CD4-positive, alpha-beta T cell treated with Interferon gamma for 1 hour (primary cell): Measurements from ENCODE around the gene HNRNPAB.
"Not testable (repeated sequence)": the region's sequence is repeated elsewhere in the genome, so short reads cannot be mapped to it uniquely, and the experiment has no call there.

Source experiments
- DNase-seq: peaks from one replicate; pipeline ENCODE4 v3.0.0-alpha.2; 2020

The HNRNPAB gene

GRCh38 chr5:178213003-178213461 is 8.7 kb downstream of the HNRNPAB start:
- DNase-seq = no peak

DNA sequence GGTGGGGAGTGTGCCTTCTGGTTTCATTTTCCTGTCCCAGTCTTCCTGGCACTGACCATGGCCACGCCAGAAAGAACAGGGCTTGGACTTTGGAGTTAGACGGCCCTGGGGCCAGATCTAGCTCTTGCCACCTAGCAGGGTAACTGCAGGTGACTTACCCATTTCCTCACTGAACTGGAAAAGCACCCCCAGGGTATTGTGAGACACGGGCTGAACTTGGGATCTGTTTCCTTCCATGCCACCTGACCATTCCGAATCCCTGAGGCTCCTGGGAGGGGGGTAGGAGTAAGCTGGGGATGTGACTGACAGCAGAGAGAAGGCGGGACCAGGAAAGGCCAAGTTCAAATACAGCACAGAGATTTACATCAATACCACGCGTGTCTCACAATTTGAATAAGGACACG is 9.4 kb downstream of the HNRNPAB start:
- DNase-seq = no peak

GRCh38 chr5:178214160-178214803 is 9.9 kb downstream of the HNRNPAB start:
- no peak for DNase-seq

- DNase-seq = no peak
These were observed 11.1 kb downstream of the HNRNPAB start for GRCh38 chr5:178215280-178216002.

DNA sequence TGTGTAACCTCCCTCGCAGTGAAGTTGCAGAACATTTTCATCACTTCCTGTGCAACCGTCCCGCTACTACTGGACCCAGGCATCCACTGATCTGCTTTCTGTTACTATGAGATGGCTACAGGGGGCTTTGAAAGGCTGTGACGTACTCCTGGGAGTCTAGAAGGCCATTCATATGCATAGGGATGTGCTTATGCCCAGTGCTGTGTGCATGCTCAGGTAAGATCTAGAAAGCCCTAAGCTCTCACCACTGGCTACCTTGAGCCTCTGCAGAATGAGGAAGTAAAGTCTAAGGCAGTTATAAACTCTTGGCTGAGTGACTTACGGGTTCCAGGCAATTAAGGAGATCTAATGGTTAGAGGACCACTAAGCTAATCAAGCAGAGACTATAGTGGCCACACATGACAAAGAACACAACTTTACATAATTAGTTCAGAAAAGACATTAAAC is 11.8 kb downstream of the HNRNPAB start:
- DNase-seq = no peak

DNA sequence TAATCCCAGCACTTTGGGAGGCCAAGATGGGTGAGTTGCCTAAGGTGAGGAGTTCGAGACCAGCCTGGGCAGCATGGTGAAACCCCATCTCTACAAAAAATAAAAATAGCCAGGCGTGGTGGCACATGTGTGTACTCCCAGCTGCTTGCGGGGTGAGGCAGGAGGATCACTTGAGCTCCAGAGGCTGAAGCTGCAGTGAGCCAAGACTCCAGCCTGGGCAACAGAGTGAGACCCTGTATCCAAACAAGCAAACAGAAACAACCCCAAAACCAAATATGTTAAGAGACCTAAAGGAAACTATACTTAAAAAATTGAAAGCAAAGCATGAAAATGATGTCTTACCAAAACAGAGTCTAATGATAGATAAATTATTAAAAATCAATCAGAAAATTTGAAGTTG is 12.4 kb downstream of the HNRNPAB start:
- no peak for DNase-seq

- no peak for DNase-seq
These were observed 14.0 kb downstream of the HNRNPAB start for GRCh38 chr5:178218237-178218776.

GRCh38 chr5:178218827-178219226 is 14.5 kb downstream of the HNRNPAB start:
- no peak for DNase-seq

DNA sequence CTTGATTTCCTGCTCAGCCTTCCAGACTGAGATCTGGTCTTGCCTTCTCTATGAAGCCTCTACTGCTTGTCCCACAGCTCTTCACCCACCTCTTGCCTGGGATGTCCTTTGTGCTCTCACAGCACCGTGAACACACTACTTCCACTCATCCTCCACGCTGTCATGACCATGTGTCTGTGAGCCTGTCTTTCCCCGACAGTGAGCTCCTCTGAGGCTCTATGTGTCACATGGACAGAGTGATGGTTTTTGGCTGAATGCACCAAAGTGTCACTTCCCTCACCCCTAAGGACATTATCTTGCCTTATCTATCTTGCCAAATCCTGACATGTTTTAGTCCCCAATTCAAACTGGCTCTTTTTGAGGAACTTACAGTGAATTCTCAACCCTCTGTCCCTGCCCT is 16.9 kb downstream of the HNRNPAB start:
- DNase-seq = no peak

DNA sequence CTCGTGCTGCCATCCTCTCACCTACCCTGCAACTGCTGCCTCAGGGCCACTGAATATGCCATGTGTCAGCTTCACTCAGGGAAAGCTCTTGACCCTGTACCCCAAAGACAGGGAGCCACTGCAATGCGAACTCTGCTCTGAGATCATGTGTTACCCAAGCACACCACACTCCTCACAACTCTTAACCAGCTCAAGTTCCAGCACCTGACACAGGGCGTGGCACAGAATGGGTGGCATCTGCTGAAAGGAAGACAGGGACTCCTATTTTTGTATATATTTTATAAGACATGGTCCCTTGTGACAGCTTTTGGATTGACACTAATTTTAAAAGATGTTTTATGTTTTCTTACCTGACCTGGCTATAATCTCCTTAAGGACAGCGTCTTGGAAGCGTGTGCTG is 17.5 kb downstream of the HNRNPAB start:
- DNase-seq = no peak

- no peak for DNase-seq
These were observed 18.0 kb downstream of the HNRNPAB start for GRCh38 chr5:178222292-178222691.

GRCh38 chr5:178223196-178223773 is 19.0 kb downstream of the HNRNPAB start:
- no peak for DNase-seq

- DNase-seq = no peak
These were observed 19.5 kb downstream of the HNRNPAB start for GRCh38 chr5:178223828-178224335.

DNA sequence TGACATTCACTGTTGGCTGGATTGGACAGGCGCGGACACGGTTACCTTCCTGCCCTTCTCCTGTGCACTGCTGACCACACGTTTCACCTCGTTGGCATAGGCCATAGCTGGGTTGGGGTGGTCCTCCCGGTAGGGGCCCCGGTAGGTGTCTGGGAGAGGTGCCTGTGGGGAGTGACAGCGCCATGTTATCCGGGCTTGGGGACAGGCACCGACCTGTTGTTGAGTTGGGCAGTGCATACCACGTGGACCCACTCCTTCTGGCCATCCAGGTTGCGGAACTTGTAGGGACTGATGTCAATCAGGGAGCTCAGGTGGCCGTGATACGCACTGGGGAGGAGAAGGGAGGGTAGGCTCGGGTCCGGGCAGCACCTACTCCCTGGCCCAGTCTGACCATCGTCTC is 20.1 kb downstream of the HNRNPAB start:
- no peak for DNase-seq

GRCh38 chr5:178225174-178225573 is 20.8 kb downstream of the HNRNPAB start:
- DNase-seq = no peak

DNA sequence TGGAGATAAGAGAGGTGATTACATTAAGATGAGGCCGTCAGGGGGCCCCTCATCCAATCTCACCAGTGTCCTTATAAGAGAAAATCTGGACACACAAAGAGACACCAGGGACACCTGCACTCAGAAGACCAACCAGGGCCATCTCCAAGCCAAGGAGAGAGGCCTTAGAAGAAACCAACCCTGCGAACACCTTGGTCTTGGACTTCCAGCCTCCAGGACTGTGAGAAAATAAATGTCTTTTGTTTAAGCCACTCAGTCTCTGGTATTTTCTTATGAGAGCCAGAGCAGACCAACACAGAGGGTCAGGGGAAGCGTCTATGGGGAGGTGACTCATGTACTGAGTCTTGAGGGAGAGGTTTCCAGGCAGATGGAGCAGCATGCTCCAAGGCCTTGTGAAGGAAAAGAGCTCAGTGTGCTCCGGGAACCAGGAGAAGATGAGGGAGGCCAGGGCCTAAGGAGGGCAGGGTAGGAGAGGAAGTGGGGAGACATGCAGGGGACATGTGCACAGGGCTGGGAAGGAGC is 22.9 kb downstream of the HNRNPAB start:
- no peak for DNase-seq

DNA sequence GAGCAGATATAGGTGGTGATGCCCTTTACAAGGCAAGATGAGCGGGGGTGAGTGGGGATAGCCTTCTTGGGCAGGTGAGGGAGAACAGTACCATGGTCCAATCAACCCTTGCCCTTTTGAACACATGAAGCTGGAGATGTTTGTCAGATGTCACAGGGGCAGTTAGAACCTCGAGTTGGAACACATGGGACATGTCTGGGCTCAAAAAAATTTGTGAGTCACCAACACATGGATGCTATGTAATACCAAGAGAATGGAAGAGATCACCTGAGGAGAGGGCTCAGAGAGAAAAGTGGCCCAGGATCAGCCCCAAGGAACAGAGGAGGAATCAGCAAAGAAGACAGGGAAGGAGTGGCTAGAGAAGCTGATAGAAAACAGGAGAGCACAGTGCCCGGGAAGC is 23.6 kb downstream of the HNRNPAB start:
- DNase-seq = no peak

DNA sequence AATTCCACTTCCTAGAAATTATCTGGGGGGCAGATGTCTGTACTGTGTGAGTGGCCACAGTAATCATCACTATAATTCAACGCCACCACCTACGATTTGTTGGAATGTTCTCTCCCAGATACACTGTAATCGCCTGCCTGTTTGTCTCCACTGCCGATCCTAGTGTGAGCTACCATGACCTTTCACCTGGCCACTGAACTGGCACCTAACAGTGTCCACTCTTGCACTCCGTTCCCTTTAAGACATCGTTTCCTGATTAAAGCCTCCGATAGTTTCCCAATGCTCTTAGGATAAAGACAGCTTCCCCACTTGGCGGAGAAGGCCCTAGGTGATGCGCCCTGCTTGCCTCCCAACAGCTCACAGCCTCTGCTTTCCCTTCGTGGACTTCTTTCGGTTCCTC is 24.3 kb downstream of the HNRNPAB start:
- no peak for DNase-seq

GRCh38 chr5:178229111-178229510 is 24.8 kb downstream of the HNRNPAB start:
- DNase-seq = not testable (repeated sequence)

- no peak for DNase-seq
These were observed 25.5 kb downstream of the HNRNPAB start for GRCh38 chr5:178229861-178230260.

- DNase-seq = no peak
These were observed 26.7 kb downstream of the HNRNPAB start for GRCh38 chr5:178230879-178231538.

GRCh38 chr5:178231539-178232123 is 27.3 kb downstream of the HNRNPAB start:
- DNase-seq = no peak
